Ishikawa (cell line): ENCODE measurements around the gene SLC16A12.

ENCODE experiments used
- CEBPB ChIP-seq: IDR thresholded peaks from 2 replicates; pipeline ENCODE4 v1.6.1; 2012
- CREB1 ChIP-seq: IDR thresholded peaks from 2 replicates; pipeline ENCODE4 v1.6.1; 2012; ENCODE audit warnings: low read depth
- EGR1 ChIP-seq: IDR thresholded peaks from 2 replicates; pipeline ENCODE4 v1.6.1; 2012
- EP300 ChIP-seq: IDR thresholded peaks from 2 replicates; pipeline ENCODE4 v1.6.1; 2012; ENCODE audit warnings: borderline replicate concordance
- FOXM1 ChIP-seq: IDR thresholded peaks from 2 replicates; pipeline ENCODE4 v1.6.1; 2012; ENCODE audit warnings: low read depth, borderline replicate concordance
- NFIC ChIP-seq: IDR thresholded peaks from 2 replicates; pipeline ENCODE4 v1.6.1; 2012
- RAD21 ChIP-seq: IDR thresholded peaks from 2 replicates; pipeline ENCODE4 v1.6.1; 2012; ENCODE audit warnings: low read depth
- TAF1 ChIP-seq: IDR thresholded peaks from 2 replicates; pipeline ENCODE4 v1.6.1; 2012; ENCODE audit warnings: low read depth, mild to moderate bottlenecking
- TCF12 ChIP-seq: IDR thresholded peaks from 2 replicates; pipeline ENCODE4 v1.6.1; 2012; ENCODE audit warnings: low read depth
- TEAD4 ChIP-seq: IDR thresholded peaks from 2 replicates; pipeline ENCODE4 v1.6.1; 2012
- YY1 ChIP-seq: IDR thresholded peaks from 2 replicates; pipeline ENCODE4 v1.6.1; 2012; ENCODE audit warnings: low read depth
- ZBTB7A ChIP-seq: IDR thresholded peaks from 2 replicates; pipeline ENCODE4 v1.6.1; 2012; ENCODE audit warnings: low read depth
- TF ChIP-seq, protein P1 (sequence below): IDR thresholded peaks from 2 replicates; pipeline ENCODE4 v1.6.1; 2012
- TF ChIP-seq, protein P2 (sequence below): IDR thresholded peaks from 2 replicates; pipeline ENCODE4 v1.6.1; 2012; ENCODE audit warnings: low read depth, mild to moderate bottlenecking
- TF ChIP-seq, protein P3 (sequence below): IDR thresholded peaks from 2 replicates; pipeline ENCODE4 v1.6.1; 2012

The SLC16A12 gene, protein sequence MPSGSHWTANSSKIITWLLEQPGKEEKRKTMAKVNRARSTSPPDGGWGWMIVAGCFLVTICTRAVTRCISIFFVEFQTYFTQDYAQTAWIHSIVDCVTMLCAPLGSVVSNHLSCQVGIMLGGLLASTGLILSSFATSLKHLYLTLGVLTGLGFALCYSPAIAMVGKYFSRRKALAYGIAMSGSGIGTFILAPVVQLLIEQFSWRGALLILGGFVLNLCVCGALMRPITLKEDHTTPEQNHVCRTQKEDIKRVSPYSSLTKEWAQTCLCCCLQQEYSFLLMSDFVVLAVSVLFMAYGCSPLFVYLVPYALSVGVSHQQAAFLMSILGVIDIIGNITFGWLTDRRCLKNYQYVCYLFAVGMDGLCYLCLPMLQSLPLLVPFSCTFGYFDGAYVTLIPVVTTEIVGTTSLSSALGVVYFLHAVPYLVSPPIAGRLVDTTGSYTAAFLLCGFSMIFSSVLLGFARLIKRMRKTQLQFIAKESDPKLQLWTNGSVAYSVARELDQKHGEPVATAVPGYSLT

GRCh38 chr10:89535171-89536012, at the start of gene SLC16A12:
TSS of gene SLC16A12 (minus strand) at chr10:89535594. CDS start at chr10:89462578, 73,016 bp downstream.
- TF ChIP-seq, protein P1, sequence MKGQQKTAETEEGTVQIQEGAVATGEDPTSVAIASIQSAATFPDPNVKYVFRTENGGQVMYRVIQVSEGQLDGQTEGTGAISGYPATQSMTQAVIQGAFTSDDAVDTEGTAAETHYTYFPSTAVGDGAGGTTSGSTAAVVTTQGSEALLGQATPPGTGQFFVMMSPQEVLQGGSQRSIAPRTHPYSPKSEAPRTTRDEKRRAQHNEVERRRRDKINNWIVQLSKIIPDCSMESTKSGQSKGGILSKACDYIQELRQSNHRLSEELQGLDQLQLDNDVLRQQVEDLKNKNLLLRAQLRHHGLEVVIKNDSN, result no peak
- TF ChIP-seq EP300 (no peak), TCF12 (no peak), RAD21 (no peak), TAF1 (no peak), TEAD4 (no peak), YY1 (no peak), CREB1 (no peak), FOXM1 (no peak), ZBTB7A (no peak), CEBPB (no peak)

DNA sequence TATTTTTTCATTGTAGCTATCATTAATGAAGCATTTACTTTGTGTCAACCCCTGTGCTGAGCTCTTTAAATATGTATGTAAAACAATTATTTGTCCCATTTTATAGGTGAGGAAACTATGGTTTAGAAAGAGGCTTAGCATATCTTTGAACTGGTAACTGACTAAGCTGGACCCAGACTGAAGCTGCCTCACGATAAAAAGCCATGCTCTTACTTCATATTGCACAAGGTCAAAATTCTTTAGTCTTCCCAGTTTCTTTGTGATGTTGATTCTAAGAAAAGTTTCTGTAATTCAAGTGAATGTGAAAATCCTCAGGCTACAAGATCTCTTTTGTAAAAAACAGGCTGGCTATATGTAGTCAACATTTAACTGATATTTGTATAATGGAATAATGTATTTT, 46.6 kb upstream of the SLC16A12 start:
- TF ChIP-seq, protein P1, result no peak
- no peak for TF ChIP-seq TEAD4
- no peak for TF ChIP-seq TCF12
- no peak for TF ChIP-seq RAD21
- TF ChIP-seq ZBTB7A, result no peak
- no peak for TF ChIP-seq YY1
- TF ChIP-seq CEBPB, result no peak
- no peak for TF ChIP-seq EGR1
- no peak for TF ChIP-seq NFIC
- TF ChIP-seq CREB1, result no peak
- no peak for TF ChIP-seq EP300
- no peak for TF ChIP-seq TAF1
- TF ChIP-seq, protein P2, sequence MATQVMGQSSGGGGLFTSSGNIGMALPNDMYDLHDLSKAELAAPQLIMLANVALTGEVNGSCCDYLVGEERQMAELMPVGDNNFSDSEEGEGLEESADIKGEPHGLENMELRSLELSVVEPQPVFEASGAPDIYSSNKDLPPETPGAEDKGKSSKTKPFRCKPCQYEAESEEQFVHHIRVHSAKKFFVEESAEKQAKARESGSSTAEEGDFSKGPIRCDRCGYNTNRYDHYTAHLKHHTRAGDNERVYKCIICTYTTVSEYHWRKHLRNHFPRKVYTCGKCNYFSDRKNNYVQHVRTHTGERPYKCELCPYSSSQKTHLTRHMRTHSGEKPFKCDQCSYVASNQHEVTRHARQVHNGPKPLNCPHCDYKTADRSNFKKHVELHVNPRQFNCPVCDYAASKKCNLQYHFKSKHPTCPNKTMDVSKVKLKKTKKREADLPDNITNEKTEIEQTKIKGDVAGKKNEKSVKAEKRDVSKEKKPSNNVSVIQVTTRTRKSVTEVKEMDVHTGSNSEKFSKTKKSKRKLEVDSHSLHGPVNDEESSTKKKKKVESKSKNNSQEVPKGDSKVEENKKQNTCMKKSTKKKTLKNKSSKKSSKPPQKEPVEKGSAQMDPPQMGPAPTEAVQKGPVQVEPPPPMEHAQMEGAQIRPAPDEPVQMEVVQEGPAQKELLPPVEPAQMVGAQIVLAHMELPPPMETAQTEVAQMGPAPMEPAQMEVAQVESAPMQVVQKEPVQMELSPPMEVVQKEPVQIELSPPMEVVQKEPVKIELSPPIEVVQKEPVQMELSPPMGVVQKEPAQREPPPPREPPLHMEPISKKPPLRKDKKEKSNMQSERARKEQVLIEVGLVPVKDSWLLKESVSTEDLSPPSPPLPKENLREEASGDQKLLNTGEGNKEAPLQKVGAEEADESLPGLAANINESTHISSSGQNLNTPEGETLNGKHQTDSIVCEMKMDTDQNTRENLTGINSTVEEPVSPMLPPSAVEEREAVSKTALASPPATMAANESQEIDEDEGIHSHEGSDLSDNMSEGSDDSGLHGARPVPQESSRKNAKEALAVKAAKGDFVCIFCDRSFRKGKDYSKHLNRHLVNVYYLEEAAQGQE, result no peak
- no peak for TF ChIP-seq FOXM1
- TF ChIP-seq, protein P3, sequence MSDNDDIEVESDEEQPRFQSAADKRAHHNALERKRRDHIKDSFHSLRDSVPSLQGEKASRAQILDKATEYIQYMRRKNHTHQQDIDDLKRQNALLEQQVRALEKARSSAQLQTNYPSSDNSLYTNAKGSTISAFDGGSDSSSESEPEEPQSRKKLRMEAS, result no peak

DNA sequence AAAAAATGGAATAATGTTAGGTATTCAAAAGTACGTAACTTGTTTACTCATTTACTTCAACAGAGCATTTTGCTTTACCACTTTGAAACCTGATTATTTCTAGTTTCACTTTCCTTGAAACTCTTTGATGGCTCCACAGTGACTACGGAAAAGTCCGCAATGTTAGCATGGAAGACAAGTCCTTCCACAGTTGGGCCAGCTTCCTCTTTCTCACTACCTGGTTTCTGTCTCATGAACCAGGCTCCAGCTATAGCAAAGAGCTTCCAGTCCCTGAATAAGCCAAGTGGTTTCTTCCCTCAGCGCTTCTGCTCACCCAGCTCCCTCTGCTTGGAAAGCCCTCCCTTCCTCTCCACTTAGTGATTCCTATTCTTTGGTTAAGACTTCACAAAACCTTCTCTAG, 44.8 kb upstream of the SLC16A12 start:
- TF ChIP-seq TCF12 (no peak), NFIC (no peak), FOXM1 (no peak), CREB1 (no peak)
- TF ChIP-seq, protein P3, result no peak
- TF ChIP-seq, protein P2, result no peak
- TF ChIP-seq, protein P1, result no peak

- no peak for TF ChIP-seq EP300
- TF ChIP-seq, protein P2, result no peak
- TF ChIP-seq CREB1, result no peak
- TF ChIP-seq RAD21, result no peak
- TF ChIP-seq NFIC, result no peak
- TF ChIP-seq FOXM1, result no peak
- TF ChIP-seq TAF1, result no peak
- TF ChIP-seq, protein P3, result no peak
- no peak for TF ChIP-seq EGR1
- TF ChIP-seq TEAD4, result no peak
- no peak for TF ChIP-seq TCF12
- TF ChIP-seq, protein P1, result no peak
- no peak for TF ChIP-seq CEBPB
- TF ChIP-seq YY1, result no peak
- TF ChIP-seq ZBTB7A, result no peak
Measured at GRCh38 chr10:89576696-89577095, 41.3 kb upstream of the SLC16A12 start.
